Loucy (cell line): ENCODE measurements around the gene NTRK1.

ENCODE experiments used
- CTCF ChIP-seq: fragments of 200-600 bp; sonication (generic); conservative IDR thresholded peaks from 2 replicates; pipeline ENCODE4 v1.5.1; 2014; ENCODE audit warnings: mild to moderate bottlenecking, antibody characterized with exemption, low read length
- EZH2phosphoT487 ChIP-seq: fragments of 200-600 bp; IDR thresholded peaks from 2 replicates; pipeline ENCODE4 v1.6.1; 2018; ENCODE audit warnings: antibody characterized with exemption, mild to moderate bottlenecking, moderate library complexity, borderline replicate concordance

GRCh38 chr1:156840186-156840897 lies 20.3 kb upstream of the NTRK1 start:
- no peak for TF ChIP-seq CTCF
- TF ChIP-seq EZH2phosphoT487 = no peak
